Endothelial cell of umbilical vein (primary cell): ENCODE results near the gene LRCH3.

Source experiments
- CTCF ChIP-seq, 2 donors: IDR thresholded peaks; 1 replicate in 1 of 2; 2 replicates in 1 of 2; pipeline ENCODE4 v1.5.1; 2011; ENCODE audit warnings: low read length in 2 of 2, mild to moderate bottlenecking in 2 of 2, moderate library complexity in 2 of 2, control low read depth in 1 of 2, inconsistent platforms in 1 of 2, low read depth in 1 of 2; ENCODE audit not compliant: insufficient read depth in 1 of 2; ENCODE audit errors: extremely low read depth in 1 of 2
- POLR2A ChIP-seq: IDR thresholded peaks from 2 replicates; pipeline ENCODE4 v1.6.1; 2012; ENCODE audit warnings: low read depth, mild to moderate bottlenecking, control low read depth, low read length

- TF ChIP-seq CTCF (IDR thresholded peaks at IDR 0.05; ENCODE audit: extremely low read depth in 1 of 2, insufficient read depth in 1 of 2, low read depth in 1 of 2, low read length in 2 of 2) (no peak), POLR2A (no peak)
These were observed 99.6 kb downstream of the LRCH3 start for GRCh38 chr3:197890693-197891092.
